PC-9 (cell line): ENCODE results near the gene GPM6B. TPM values are rescaled to one million over a fixed set of nuclear protein-coding genes. Genes with fewer than 3 reads are reported as not detected.

Source experiments
- BruUV-seq: library from RNA; stranded (reverse); fragments of 400-500 nt; replicated peaks from 2 replicates; lab custom pipeline; 2021; lab: Mats Ljungman, UMichigan
- CTCF ChIA-PET: fragments of 300-600 bp; sonication (Branson Sonifier 250); formaldehyde crosslinking; loops from one replicate; lab custom pipeline; 2022; ENCODE audit warnings: antibody characterized with exemption; lab: Charles Lee
- POLR2A ChIA-PET: fragments of 300-600 bp; sonication (Branson Sonifier 250); formaldehyde crosslinking; loops from one replicate; lab custom pipeline; 2022; ENCODE audit warnings: antibody characterized with exemption; ENCODE audit not compliant: unreplicated experiment; lab: Charles Lee
- DNase-seq, 2 experiments: peaks; one replicate each; pipeline versions ENCODE4 v3.0.0 to v3.0.0-alpha.2; 2015 to 2022; ENCODE audit warnings: mixed read lengths in 1 of 2
- H2AFZ ChIP-seq: fragments of 200-600 bp; sonication (generic); 2 replicates; pipeline ENCODE4 v1.8.1; 2017; ENCODE audit warnings: antibody characterized with exemption
- H3F3A ChIP-seq: fragments of 200-600 bp; sonication (generic); 2 replicates; pipeline ENCODE4 v1.8.1; 2017; ENCODE audit warnings: antibody characterized with exemption, mild to moderate bottlenecking, low read depth; ENCODE audit not compliant: insufficient read depth
- H3K27ac ChIP-seq: fragments of 200-600 bp; sonication (generic); 2 replicates; pipeline ENCODE4 v1.6.1; 2016; ENCODE audit warnings: mixed run types
- H3K27me3 ChIP-seq: fragments of 200-600 bp; sonication (generic); 2 replicates; pipeline ENCODE4 v1.6.1; 2016; ENCODE audit warnings: low read depth, mixed run types; ENCODE audit not compliant: insufficient read depth
- H3K36me3 ChIP-seq: fragments of 200-600 bp; sonication (generic); 2 replicates; pipeline ENCODE4 v1.6.1; 2016; ENCODE audit warnings: low read depth, mixed run types
- H3K4me1 ChIP-seq: fragments of 200-600 bp; sonication (generic); replicated peaks from 2 replicates; pipeline ENCODE4 v1.6.1; 2016; ENCODE audit warnings: mixed run types; ENCODE audit not compliant: insufficient read depth
- H3K4me2 ChIP-seq: fragments of 200-600 bp; sonication (generic); 2 replicates; pipeline ENCODE4 v1.6.1; 2017; ENCODE audit warnings: mixed run types
- H3K4me3 ChIP-seq: fragments of 200-600 bp; sonication (generic); 2 replicates; pipeline ENCODE4 v1.6.1; 2016; ENCODE audit warnings: mixed run types
- H3K79me2 ChIP-seq: fragments of 200-600 bp; sonication (generic); 2 replicates; pipeline ENCODE4 v1.6.1; 2017; ENCODE audit warnings: low read depth, mixed run types
- H3K9me2 ChIP-seq: fragments of 200-600 bp; sonication (generic); 2 replicates; pipeline ENCODE4 v1.8.1; 2017; ENCODE audit warnings: mild to moderate bottlenecking; ENCODE audit not compliant: insufficient read depth
- H3K9me3 ChIP-seq: fragments of 200-600 bp; sonication (generic); 2 replicates; pipeline ENCODE4 v1.8.1; 2016; ENCODE audit warnings: low read depth; ENCODE audit not compliant: insufficient read depth
- H4K20me1 ChIP-seq: fragments of 200-600 bp; sonication (generic); 2 replicates; pipeline ENCODE4 v1.8.1; 2017; ENCODE audit not compliant: insufficient read depth
- CTCF ChIP-seq: fragments of 200-600 bp; sonication (generic); conservative IDR thresholded peaks from 2 replicates; pipeline ENCODE4 v1.6.1; 2017; ENCODE audit warnings: mixed run types, antibody characterized with exemption, mild to moderate bottlenecking, moderate library complexity
- EZH2 ChIP-seq: fragments of 200-600 bp; sonication (generic); IDR thresholded peaks from 2 replicates; pipeline ENCODE4 v1.8.0; 2017; ENCODE audit warnings: antibody characterized with exemption, low read depth
- intact Hi-C: fragments of 100-400 bp; cut with micrococcal nuclease; formaldehyde crosslinking; loops from one replicate; pipeline ENCODE4 v1.10.0; 2022; ENCODE audit not compliant: unreplicated experiment
- total RNA-seq: library from RNA; stranded (reverse); gene quantifications from 2 replicates; pipeline ENCODE4 v1.2.3, GENCODE V29; 2021

Gene GPM6B
- total RNA-seq, 1 experiment from 2014 or later: not detected

DNA sequence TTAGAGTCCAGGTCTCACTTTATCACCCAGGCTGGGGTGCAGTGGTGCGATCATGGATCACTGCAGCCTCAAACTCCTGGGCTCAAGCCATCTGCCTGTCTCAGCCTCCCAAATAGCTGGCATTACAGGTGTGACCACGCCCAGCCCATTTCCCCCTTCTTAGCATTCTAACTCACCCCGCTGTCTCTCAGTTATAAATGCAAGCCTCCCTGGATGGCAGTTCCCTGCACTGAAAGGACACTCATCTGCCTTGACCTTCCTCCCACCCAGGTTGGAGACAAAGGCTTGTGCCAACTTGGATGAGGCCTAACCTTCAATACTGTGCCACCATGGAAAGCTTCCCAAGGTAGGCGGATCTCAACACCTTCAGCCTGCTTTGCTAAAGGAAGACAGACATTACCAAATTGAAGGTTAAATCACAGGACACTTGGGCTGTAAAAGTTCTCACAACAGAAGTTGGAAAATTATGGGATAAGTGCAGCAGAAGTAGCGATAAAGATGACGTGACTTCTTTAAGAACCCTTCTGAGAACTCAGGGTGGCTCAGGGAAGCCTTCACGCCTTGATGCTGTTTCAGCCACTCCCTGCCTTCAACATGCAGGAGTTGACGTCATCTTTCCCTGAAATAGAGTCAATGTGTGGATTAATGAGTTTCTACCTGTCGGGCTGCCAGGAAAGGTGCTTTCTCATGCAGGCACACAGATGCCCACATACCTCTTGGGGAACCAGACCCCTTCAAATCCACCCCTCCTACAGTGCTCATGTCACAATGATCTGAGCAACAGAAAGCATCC lies 10.6 kb upstream of the GPM6B start:
- no peak overlapping the region for H3K27ac ChIP-seq
- ChIA-PET POLR2A (no interaction called here), CTCF (no interaction called here)
- BruUV-seq: no TSS peak
- no peaks in the 10 kb centered on the region for H3K36me3 ChIP-seq
- TF ChIP-seq CTCF: no peak
- TF ChIP-seq EZH2: no peak
- H2AFZ ChIP-seq: no peak overlapping the region
- H3K4me2 ChIP-seq: no peak overlapping the region
- no peaks in the 10 kb centered on the region for H3K9me2 ChIP-seq
- H3K4me3 ChIP-seq: no peak overlapping the region
- no peaks in the 10 kb centered on the region for H3K9me3 ChIP-seq
- no peaks in the 10 kb centered on the region for H3F3A ChIP-seq
- H3K4me1 ChIP-seq: no peaks in the 10 kb centered on the region
- intact Hi-C loops: no loop called here
- no peaks in the 10 kb centered on the region for H3K79me2 ChIP-seq
- no peak for DNase-seq
- 0 out of 2 replicates have a peak, but pooled peaks cover 5% of the 10 kb centered on the region for H3K27me3 ChIP-seq
- no peaks in the 10 kb centered on the region for H4K20me1 ChIP-seq

- Histone ChIP-seq H3K4me2 (no peak overlapping the region), H3K79me2 (no peaks in the 10 kb centered on the region), H3K9me2 (no peaks in the 10 kb centered on the region), H3K27ac (no peak overlapping the region), H2AFZ (no peak overlapping the region), H3K9me3 (no peaks in the 10 kb centered on the region), H3K4me3 (no peak overlapping the region), H3K27me3 (0 out of 2 replicates have a peak, but pooled peaks cover 5% of the 10 kb centered on the region), H3K36me3 (no peaks in the 10 kb centered on the region), H3F3A (no peaks in the 10 kb centered on the region), H3K4me1 (no peaks in the 10 kb centered on the region), H4K20me1 (no peaks in the 10 kb centered on the region)
- no peak for DNase-seq
- no TSS peak for BruUV-seq
- ChIA-PET POLR2A (no interaction called here), CTCF (no interaction called here)
- intact Hi-C loops: no loop called here
- no peak for TF ChIP-seq EZH2
- TF ChIP-seq CTCF: no peak
Measured at GRCh38 chrX:13826770-13827169, 9.9 kb upstream of the GPM6B start.

DNA sequence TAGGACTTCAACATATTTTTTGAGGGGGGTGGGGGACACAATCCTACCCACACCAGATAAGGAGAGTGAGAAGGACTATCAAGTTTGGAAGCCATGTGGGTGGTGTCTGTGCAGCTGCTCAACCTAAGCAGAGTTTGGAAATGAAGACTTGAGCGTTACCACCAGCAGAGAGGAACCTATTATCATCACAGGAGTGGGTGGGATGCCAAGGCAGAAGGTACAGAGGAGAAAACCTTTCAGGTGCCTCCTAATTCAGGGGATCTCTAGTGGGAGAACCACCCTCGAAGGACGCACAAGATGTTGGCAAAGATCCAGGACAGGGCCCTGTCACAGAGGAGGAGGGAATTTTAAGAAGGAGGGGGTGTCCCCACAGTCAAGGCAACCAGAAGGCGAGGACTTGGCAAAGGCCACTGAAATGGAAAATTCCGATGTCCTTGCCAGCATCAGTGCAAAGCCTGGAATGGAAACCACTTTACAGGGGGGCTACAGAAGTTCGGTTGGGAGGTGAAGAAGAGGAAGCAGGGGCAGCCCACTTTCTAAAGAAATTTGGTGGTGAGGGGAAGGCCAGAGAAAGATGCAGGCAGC lies 8.4 kb upstream of the GPM6B start:
- intact Hi-C loops: no loop called here
- Histone ChIP-seq H3K36me3 (no peaks in the 10 kb centered on the region), H3K4me2 (no peak overlapping the region), H3K27me3 (0 out of 2 replicates have a peak, but pooled peaks cover 7% of the 10 kb centered on the region), H3K4me3 (no peak overlapping the region), H2AFZ (no peak overlapping the region), H3F3A (no peaks in the 10 kb centered on the region), H3K79me2 (no peaks in the 10 kb centered on the region), H3K9me2 (no peaks in the 10 kb centered on the region), H4K20me1 (no peaks in the 10 kb centered on the region), H3K27ac (no peak overlapping the region), H3K4me1 (no peaks in the 10 kb centered on the region), H3K9me3 (no peaks in the 10 kb centered on the region)
- CTCF ChIA-PET: no interaction called here
- no peak for TF ChIP-seq EZH2
- no peak for TF ChIP-seq CTCF
- POLR2A ChIA-PET: no interaction called here
- BruUV-seq: no TSS peak
- DNase-seq: no peak
